PC-3 (cell line): Measurements from ENCODE around the gene VWDE. TPM values are rescaled to one million over a fixed set of nuclear protein-coding genes. Genes with fewer than 3 reads are reported as not detected.

Source experiments
- ATAC-seq: fragments of 200-7000 bp; cut with Tn5 transposase; 2 replicates; pipeline ENCODE4 v1.9.1; 2020; ENCODE audit warnings: mild to moderate bottlenecking, moderate library complexity
- BruUV-seq: library from RNA; stranded (reverse); fragments of 400-500 nt; replicated peaks from 2 replicates; lab custom pipeline; 2021; lab: Mats Ljungman, UMichigan
- CTCF ChIA-PET: fragments of 300-600 bp; sonication (Branson Sonifier 250); formaldehyde crosslinking; loops from one replicate; lab custom pipeline; 2022; ENCODE audit warnings: antibody characterized with exemption; lab: Charles Lee
- POLR2A ChIA-PET: fragments of 300-600 bp; sonication (Branson Sonifier 250); formaldehyde crosslinking; loops from one replicate; lab custom pipeline; 2022; ENCODE audit warnings: antibody characterized with exemption; ENCODE audit not compliant: unreplicated experiment; lab: Charles Lee
- DNase-seq: peaks from one replicate; pipeline ENCODE4 v3.0.0-alpha.2; 2015
- H2AFZ ChIP-seq: fragments of 300-600 bp; sonication (generic); 2 replicates; pipeline ENCODE4 v1.6.0; 2016; ENCODE audit warnings: antibody characterized with exemption, low read length
- H3F3A ChIP-seq: fragments of 300-600 bp; sonication (generic); one replicate; pipeline ENCODE4 v1.6.0; 2017; ENCODE audit warnings: antibody characterized with exemption, low read length, control low read depth, mild to moderate bottlenecking; ENCODE audit not compliant: unreplicated experiment
- H3K27ac ChIP-seq: fragments of 300-600 bp; sonication (generic); 2 replicates; pipeline ENCODE4 v1.5.1; 2016; ENCODE audit warnings: mild to moderate bottlenecking, low read length
- H3K27me3 ChIP-seq: fragments of 300-600 bp; sonication (generic); 2 replicates; pipeline ENCODE4 v1.6.1; 2016; ENCODE audit warnings: low read length, mixed read lengths
- H3K36me3 ChIP-seq: fragments of 300-600 bp; sonication (generic); 2 replicates; pipeline ENCODE4 v1.6.1; 2016; ENCODE audit warnings: low read depth, mixed run types, low read length, mixed read lengths
- H3K4me1 ChIP-seq: fragments of 300-600 bp; sonication (generic); 2 replicates; pipeline ENCODE4 v1.5.1; 2016; ENCODE audit warnings: low read length; ENCODE audit not compliant: insufficient read depth
- H3K4me2 ChIP-seq: fragments of 300-600 bp; sonication (generic); 2 replicates; pipeline ENCODE4 v1.6.0; 2016; ENCODE audit warnings: low read length
- H3K4me3 ChIP-seq: fragments of 300-600 bp; sonication (generic); 2 replicates; pipeline ENCODE4 v1.5.1; 2016; ENCODE audit warnings: mild to moderate bottlenecking, low read length, mixed read lengths
- H3K79me2 ChIP-seq: fragments of 300-600 bp; sonication (generic); 2 replicates; pipeline ENCODE4 v1.6.1; 2017; ENCODE audit warnings: low read length, mixed read lengths
- H3K9ac ChIP-seq: fragments of 300-600 bp; sonication (generic); 2 replicates; pipeline ENCODE4 v1.6.0; 2016; ENCODE audit warnings: mild to moderate bottlenecking, low read length
- H3K9me2 ChIP-seq: fragments of 300-600 bp; sonication (generic); replicated peaks from 2 replicates; pipeline ENCODE4 v1.6.1; 2016; ENCODE audit warnings: mixed run types, low read length, mixed read lengths
- H3K9me3 ChIP-seq: fragments of 300-600 bp; sonication (generic); 2 replicates; pipeline ENCODE4 v1.6.1; 2016; ENCODE audit warnings: low read length, mixed read lengths
- H4K20me1 ChIP-seq: fragments of 300-600 bp; sonication (generic); 2 replicates; pipeline ENCODE4 v1.6.1; 2016; ENCODE audit warnings: low read length, mixed read lengths
- CTCF ChIP-seq: fragments of 300-600 bp; sonication (generic); conservative IDR thresholded peaks from 2 replicates; pipeline ENCODE4 v1.5.1; 2017; ENCODE audit warnings: antibody characterized with exemption, low read depth, mild to moderate bottlenecking, low read length
- EZH2 ChIP-seq: fragments of 300-600 bp; sonication (generic); IDR thresholded peaks from one replicate; pipeline ENCODE4 v1.6.1; 2017; ENCODE audit warnings: antibody characterized with exemption, mild to moderate bottlenecking, low read length; ENCODE audit not compliant: unreplicated experiment
- EZH2phosphoT487 ChIP-seq: fragments of 300-600 bp; sonication (generic); IDR thresholded peaks from 2 replicates; pipeline ENCODE4 v1.6.1; 2018; ENCODE audit warnings: mild to moderate bottlenecking, antibody characterized with exemption, low read length, borderline replicate concordance
- intact Hi-C: fragments of 100-400 bp; cut with micrococcal nuclease; formaldehyde crosslinking; loops from 2 replicates; pipeline ENCODE4 v1.9.0; 2023
- total RNA-seq: library from RNA; depleted of rRNA; stranded (reverse); fragments of >200 nt; gene quantifications from 2 replicates; pipeline ENCODE4 v1.2.3, GENCODE V29; 2014

The VWDE gene
- total RNA-seq, 1 experiment from 2014 or later: 7.7 TPM

DNA sequence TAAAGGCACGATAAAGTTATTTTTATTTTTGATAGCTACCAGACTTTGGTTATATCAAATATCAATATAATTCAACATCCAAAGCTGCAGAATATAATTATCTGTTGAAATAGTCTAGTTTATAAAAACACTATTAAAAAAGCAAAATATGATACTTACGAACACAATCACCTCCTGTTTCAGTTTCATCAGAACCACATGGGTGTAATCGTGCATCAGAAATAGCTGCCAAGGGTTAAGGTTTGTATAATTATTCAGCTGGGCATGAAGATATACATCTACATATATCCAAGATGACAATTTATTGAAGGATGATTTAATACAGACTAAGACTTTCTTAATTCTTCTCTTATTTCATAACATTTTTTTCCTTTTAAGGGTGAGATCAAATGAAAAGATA lies 20.3 kb downstream of the VWDE start:
- intact Hi-C loops: no loop called here

DNA sequence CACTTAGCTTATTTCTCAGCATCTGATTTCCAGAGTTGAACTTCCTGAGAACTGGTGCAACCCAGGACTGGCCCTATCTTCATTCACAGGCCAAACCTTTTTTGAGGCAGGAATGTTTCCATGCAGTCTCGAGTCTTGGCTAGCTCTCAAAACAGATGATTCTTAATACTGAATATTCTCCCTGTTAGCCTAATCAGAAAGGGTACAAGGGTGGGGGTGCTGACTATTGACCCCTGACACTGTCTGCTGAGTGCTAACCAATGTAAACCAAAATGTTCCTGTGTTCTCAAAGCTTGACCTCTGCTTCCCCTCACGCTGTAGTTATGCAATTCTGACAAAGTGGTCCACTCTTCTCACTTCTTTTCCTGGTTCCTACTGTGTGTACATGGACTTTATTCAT lies 25.3 kb downstream of the VWDE start:
- Histone ChIP-seq H3K36me3 (no peaks in the 10 kb centered on the region), H3K9me2 (no peaks in the 10 kb centered on the region), H3K9me3 (no peaks in the 10 kb centered on the region), H3K27ac (no peak overlapping the region), H3K4me1 (no peaks in the 10 kb centered on the region), H4K20me1 (no peaks in the 10 kb centered on the region), H3K4me2 (no peak overlapping the region), H3K4me3 (no peak overlapping the region), H3K9ac (no peak overlapping the region), H2AFZ (no peak overlapping the region), H3F3A (no peaks in the 10 kb centered on the region), H3K79me2 (no peaks in the 10 kb centered on the region), H3K27me3 (no peaks in the 10 kb centered on the region)
- ChIA-PET CTCF (no interaction called here), POLR2A (no interaction called here)
- no peak for ATAC-seq
- no peak for TF ChIP-seq EZH2phosphoT487
- no peak for TF ChIP-seq EZH2
- TF ChIP-seq CTCF: no peak
- intact Hi-C loops: no loop called here
- no peak for DNase-seq
- BruUV-seq: no TSS peak

More for the DNA sequence above, 20.3 kb downstream of the VWDE start:
- H3K9me2 ChIP-seq: no peaks in the 10 kb centered on the region
- H2AFZ ChIP-seq: no peak overlapping the region
- DNase-seq (no peak), ATAC-seq (no peak)
- no TSS peak for BruUV-seq
- no peak overlapping the region for H3K4me3 ChIP-seq
- H3K4me2 ChIP-seq: no peak overlapping the region
- no peaks in the 10 kb centered on the region for H3K4me1 ChIP-seq
- no peaks in the 10 kb centered on the region for H3K79me2 ChIP-seq
- H3K9ac ChIP-seq: no peak overlapping the region
- H3F3A ChIP-seq: no peaks in the 10 kb centered on the region
- no peaks in the 10 kb centered on the region for H3K9me3 ChIP-seq
- no peaks in the 10 kb centered on the region for H4K20me1 ChIP-seq
- POLR2A ChIA-PET: no interaction called here
- TF ChIP-seq EZH2phosphoT487 (no peak), EZH2 (no peak), CTCF (no peak)
- no peak overlapping the region for H3K27ac ChIP-seq
- CTCF ChIA-PET: no interaction called here
- no peaks in the 10 kb centered on the region for H3K27me3 ChIP-seq
- 0 out of 2 replicates have a peak, but pooled peaks cover 6% of the 10 kb centered on the region for H3K36me3 ChIP-seq

DNA sequence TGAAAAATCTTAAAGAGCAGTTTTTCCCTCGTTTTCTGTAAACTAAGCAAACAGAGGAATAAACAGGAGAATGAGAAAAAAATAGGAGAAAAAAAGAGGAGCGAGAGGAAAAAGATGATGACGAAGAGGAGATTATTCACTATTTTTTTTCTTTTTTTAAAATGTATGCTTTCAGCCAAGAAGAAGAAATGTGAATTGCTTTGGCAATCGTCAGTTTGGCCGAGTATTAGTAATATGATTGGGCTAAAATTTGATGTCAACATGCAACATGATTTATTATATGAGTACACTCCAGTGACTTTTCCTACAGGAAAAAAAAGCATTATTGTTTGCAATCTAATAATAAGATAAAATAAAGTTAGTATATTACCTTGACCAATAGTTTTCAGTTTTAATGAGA lies 26.3 kb downstream of the VWDE start:
- ChIA-PET CTCF (no interaction called here), POLR2A (no interaction called here)
- H3F3A ChIP-seq: no peaks in the 10 kb centered on the region
- no peak overlapping the region for H3K4me3 ChIP-seq
- no peak for ATAC-seq
- no peaks in the 10 kb centered on the region for H3K9me3 ChIP-seq
- no peak for TF ChIP-seq EZH2
- TF ChIP-seq EZH2phosphoT487: no peak
- no peak for TF ChIP-seq CTCF
- no peaks in the 10 kb centered on the region for H4K20me1 ChIP-seq
- H3K79me2 ChIP-seq: no peaks in the 10 kb centered on the region
- H3K9ac ChIP-seq: no peak overlapping the region
- H3K36me3 ChIP-seq: no peaks in the 10 kb centered on the region
- no peaks in the 10 kb centered on the region for H3K9me2 ChIP-seq
- no TSS peak for BruUV-seq
- intact Hi-C loops: no loop called here
- no peak overlapping the region for H3K4me2 ChIP-seq
- DNase-seq: no peak
- H3K27ac ChIP-seq: no peak overlapping the region
- H2AFZ ChIP-seq: no peak overlapping the region
- no peaks in the 10 kb centered on the region for H3K27me3 ChIP-seq
- H3K4me1 ChIP-seq: no peaks in the 10 kb centered on the region
